Right renal pelvis (tissue), 4 donors: ENCODE measurements around the gene TEX47. TPM values are rescaled to one million over a fixed set of nuclear protein-coding genes. Genes with fewer than 3 reads are reported as not detected.
A peak's percentile ranks its signal among the peaks of the same experiment; 100 is the strongest.

Source experiments
- DNase-seq, 4 donors: peaks; one replicate each; pipeline ENCODE4 v3.0.0-alpha.2; 2013; ENCODE audit warnings: low read depth in 4 of 4, low spot score in 3 of 4, missing footprints in 1 of 4
- polyA plus RNA-seq, 4 donors: library from polyadenylated mRNA; unstranded; fragments of 120-200 nt; gene quantifications; one replicate each; pipeline ENCODE4 v1.2.1, GENCODE V29; 2013; ENCODE audit not compliant: insufficient read length in 4 of 4

TEX47 gene
- not detected for polyA plus RNA-seq

GRCh38 chr7:88795553-88795952 is at the start of gene TEX47:
Gene TEX47 (minus strand): TSS chr7:88795737. CDS start chr7:88794942, 795 bp downstream.
- DNase-seq: no peak

DNA sequence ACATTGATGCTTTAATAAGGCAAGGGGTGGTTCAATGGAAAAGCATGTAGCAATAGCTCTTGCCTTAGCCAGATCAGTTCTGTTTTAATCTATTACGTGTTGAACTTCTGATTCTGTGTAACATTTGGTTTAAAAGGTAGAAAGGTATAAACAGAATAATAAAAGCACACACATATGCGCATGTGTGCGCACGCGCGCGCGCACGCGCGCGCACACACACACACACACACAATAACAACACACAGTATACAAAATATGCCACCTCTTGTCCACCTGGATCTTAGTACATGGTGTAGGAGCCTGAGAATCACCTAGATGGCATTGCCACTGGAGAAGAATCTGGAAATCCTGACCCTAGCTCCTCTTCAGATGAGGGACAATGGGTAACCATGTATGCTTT is 49.6 kb upstream of the TEX47 start:
- no peak for DNase-seq

- DNase-seq: no peak
Observed at GRCh38 chr7:88842201-88842600, 46.7 kb upstream of the TEX47 start.

DNA sequence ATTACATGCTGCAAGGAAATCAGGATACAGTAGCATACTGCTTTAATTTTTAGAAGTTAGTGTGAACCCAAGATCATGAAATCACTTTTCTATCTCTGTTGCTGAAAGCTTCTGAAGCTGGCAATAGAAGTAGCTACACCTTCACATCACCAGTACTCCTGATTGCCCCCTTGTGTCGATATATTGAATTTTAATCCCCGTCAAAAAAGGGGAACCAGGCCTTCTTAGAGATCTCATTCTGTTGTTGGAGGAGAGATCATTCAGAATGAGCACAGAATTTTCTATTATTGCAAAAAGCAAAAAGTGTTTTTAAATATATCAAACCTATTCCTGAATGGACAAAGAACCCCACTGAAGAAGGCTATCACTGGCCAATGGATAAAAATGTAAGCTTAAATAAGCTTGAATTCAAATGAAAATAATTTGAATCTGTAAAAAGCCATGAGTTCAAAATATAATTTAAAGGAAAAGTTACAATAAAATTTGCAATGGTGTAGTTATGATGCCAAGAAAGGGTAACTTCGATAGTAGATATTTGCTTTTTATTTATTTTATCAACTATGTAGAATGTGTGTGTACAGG is 39.7 kb upstream of the TEX47 start:
- peak; percentile 6 to 14 (median 7) for DNase-seq

GRCh38 chr7:88826222-88826621 is 30.7 kb upstream of the TEX47 start:
- no peak for DNase-seq

DNA sequence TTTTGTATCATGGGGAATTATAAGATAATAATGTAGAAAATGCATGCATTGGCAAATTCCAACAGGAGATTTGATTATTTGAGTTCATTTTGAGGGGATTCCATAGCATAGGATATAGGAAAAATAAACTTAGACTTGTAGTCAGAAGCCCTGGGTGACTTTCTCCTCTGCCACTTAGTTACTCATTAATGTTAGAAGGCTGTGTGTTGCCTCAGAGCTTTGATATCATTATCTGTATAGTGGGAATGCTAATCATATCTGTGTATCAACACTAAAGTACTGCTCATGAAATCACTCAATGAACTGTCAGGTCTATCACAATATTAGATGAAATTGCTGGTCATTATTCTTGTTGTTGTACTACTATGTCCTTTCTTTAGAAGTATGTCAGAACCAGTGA is 23.0 kb upstream of the TEX47 start:
- DNase-seq: no peak

GRCh38 chr7:88806280-88807037 is 10.9 kb upstream of the TEX47 start:
- DNase-seq: no peak

DNA sequence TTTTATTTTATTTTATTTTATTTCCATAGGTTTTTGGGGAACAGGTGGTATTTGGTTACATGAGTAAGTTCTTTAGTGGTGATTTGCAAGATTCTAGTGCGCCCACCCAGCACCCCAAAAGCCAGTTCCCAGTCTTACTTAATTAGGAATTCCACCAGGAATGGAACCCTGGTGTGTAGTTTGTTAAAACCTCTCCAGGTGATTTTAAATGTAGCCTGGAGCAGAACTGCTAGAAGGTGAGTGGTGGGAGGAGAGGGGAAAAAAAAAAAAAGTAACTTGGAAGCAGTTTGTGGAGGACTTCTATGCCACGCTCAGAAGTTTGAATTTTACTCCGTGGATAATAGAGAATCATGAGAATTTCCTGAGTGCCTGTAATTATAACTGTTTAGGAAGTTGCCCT is 5.5 kb upstream of the TEX47 start:
- DNase-seq: no peak

DNA sequence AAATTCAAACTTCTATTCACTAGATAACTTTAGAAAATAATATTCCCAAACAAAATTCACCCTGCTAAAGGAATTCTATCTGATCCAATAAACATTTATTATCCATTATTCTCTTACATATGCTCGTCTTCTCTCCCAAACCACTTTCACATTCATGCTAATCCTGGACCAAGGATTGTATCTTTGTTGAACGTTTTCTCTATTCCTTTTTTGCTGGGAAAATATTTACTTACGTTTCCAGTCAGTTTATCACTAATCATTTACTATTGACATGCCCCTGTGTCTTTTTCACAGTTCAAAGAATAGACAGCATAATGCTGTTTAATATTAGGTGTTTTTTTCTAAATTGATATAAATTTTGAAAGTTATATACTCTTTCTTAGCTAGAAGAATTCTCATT is 3.2 kb downstream of the TEX47 start:
- no peak for DNase-seq

GRCh38 chr7:88791891-88792290 is 3.6 kb downstream of the TEX47 start:
- DNase-seq: no peak

- DNase-seq: no peak
Observed at GRCh38 chr7:88789480-88790064, 6.0 kb downstream of the TEX47 start.

DNA sequence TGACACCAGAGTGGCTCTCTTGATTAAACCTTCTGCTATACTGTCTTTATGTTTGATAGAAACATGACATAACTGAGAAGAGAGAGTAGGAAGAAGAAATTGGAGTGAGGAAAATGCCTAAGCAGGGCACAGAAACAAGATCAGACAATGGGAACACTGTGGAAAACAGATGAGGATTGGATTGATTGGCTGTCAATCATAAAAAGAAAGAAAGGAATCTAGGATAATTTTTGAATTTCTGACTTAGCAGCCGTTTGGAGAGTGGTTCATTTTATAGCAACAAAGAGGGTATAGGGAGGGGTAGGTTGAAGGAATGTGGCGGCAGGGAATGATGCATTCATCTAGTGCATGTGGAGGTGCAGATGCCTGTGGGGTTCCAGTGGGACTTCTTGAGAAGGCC is 7.8 kb downstream of the TEX47 start:
- no peak for DNase-seq

GRCh38 chr7:88775838-88776237 is 19.7 kb downstream of the TEX47 start:
- no peak for DNase-seq

GRCh38 chr7:88772776-88773175 is 22.8 kb downstream of the TEX47 start:
- DNase-seq: no peak

- DNase-seq: no peak
Observed at GRCh38 chr7:88771417-88771816, 24.1 kb downstream of the TEX47 start.

GRCh38 chr7:88761779-88762178 is 33.8 kb downstream of the TEX47 start:
- no peak for DNase-seq

DNA sequence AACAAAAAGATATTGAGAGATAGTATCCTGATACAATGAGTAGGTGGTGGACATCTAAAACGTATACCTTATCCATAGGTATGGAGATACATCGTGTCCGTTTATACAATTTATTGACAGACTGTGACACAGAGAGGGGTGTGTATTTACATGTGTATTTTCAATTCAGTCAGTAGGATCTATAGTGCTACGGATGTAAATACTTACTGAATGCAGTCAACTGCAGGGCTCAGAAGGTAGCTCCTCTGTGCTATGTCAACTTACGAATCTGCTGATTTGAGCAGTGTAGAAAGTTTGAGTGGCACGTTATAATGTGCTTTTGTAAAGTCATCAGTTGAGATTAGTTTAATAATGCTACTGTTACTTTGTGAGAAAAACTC is 35.4 kb downstream of the TEX47 start:
- DNase-seq: no peak

DNA sequence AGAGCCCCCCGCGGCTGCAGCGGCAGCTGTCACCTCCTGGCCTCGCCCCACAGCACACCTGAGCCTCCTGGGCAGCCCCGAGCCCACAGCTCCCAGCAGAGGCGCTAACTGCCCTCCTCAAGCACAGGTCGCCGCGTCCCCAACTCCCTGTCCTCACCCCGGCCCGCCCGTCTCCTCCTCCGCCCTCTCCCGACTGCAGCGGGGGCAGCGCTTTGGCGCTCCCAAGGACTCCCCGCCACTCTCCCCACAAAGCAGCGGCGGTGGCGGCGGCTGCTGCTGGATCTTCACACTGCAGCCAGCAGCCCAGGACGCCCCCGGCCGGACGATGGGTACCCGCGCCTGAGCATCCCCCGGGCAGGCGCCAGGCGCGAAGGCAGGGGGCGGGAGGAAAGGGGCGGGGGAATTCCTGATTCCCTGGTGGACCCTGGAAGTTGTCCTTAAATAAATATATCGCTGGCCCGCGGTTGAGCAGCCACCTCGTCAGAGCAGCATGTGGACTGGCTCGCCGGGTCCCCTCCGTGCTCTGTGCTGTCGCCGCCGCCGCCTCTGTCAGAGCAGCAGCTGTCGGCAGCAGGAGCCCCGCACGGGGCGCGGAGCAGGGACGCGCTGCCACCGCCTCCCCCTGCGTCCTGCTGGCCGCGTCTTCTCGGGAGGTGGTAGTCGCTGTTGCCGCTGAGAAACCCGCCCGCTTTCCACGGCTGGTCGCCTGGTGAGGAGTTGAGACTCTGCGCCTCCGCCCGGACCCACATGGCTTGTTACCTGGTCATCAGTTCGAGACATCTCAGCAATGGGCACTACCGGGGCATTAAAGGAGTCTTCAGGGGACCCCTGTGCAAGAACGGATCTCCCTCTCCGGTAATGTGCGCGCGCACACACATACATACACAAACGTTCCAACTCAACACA is 36.1 kb downstream of the TEX47 start, which contains the start of gene ZNF804B:
ZNF804B (plus strand) TSS at position 471 of the 906 bp plus-strand sequence; CDS start at position 748, 277 bp downstream.
- DNase-seq: peak in 1 of 4 donors; percentile 18

DNA sequence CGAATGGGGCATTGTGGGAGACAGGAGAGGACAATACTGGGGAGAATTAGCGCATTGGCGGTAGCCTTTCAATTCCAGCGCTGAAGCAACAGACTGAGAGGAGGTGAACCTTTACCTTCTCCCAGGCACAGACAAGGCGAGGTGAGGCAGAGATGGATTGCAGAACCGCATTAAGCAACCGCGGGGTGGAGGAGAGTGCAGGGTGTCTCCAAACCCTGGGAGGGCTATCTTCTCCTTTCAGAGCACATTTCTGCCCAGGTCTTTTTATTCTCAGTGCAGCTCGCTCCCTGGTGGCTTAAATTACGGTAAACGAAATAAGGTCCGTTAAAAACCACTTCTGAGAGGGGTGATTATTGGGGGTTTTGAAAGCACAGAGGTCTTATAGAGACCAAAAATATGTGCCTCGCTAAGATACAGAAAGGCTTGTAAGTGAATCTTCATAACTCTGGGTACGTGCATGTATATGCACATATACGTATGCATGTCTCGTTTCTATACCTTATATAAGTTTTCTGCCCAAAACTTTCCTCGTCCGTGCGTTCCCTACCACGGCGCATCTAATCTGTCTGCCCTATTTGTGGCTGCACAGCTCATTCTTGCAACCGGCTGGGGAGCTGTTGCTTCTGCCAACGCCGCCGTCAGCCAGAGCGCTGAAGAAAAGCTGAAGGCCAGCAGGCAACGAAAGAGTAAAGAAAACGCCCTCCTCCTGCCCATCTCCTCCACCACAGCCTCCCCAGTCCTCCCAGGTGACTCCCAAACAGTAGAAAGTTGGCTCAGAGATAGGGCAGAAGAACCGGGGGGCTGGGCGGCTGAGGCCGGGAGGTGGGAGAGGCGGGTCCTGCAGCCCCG is 36.9 kb downstream of the TEX47 start:
- peak in 1 of 4 donors; percentile 5 for DNase-seq

GRCh38 chr7:88757371-88757770 is 38.2 kb downstream of the TEX47 start:
- DNase-seq: no peak
